GM19023 (cell line): Measurements from ENCODE around the gene SUMO1.

Source experiments
- ATAC-seq: cut with Tn5 transposase; IDR thresholded peaks from one replicate; pipeline ENCODE4 v1.9.1; 2021; ENCODE audit warnings: mild to moderate bottlenecking, moderate library complexity; ENCODE audit not compliant: unreplicated experiment

SUMO1 gene

GRCh38 chr2:202157211-202157990 is 81.0 kb downstream of the SUMO1 start:
- ATAC-seq = no peak
